BJ (cell line): Measurements from ENCODE around the gene NTN3. TPM values are rescaled to one million over a fixed set of nuclear protein-coding genes. Genes with fewer than 3 reads are reported as not detected.

Experiments
- CTCF ChIA-PET: fragments of 350-600 bp; formaldehyde crosslinking; extraction: SDS; loops from one replicate; lab custom pipeline; 2021; ENCODE audit warnings: antibody characterized with exemption, inconsistent platforms; lab: Yijun Ruan, JAX
- POLR2A ChIA-PET: fragments of 300-600 bp; sonication (Branson Sonifier 250); formaldehyde crosslinking; extraction: SDS; loops from one replicate; lab custom pipeline; 2021; ENCODE audit warnings: antibody characterized with exemption; lab: Charles Lee
- DNase-seq: peaks from one replicate; pipeline ENCODE4 v3.0.0-alpha.2; 2011; ENCODE audit warnings: low read depth
- H3K27me3 ChIP-seq: 2 replicates; pipeline ENCODE4 v1.6.0; 2011; ENCODE audit warnings: low read length; ENCODE audit not compliant: control insufficient read depth, insufficient read depth
- H3K36me3 ChIP-seq: 2 replicates; pipeline ENCODE4 v1.5.1; 2011; ENCODE audit warnings: low read length; ENCODE audit not compliant: control insufficient read depth, insufficient read depth
- H3K4me3 ChIP-seq: 2 replicates; pipeline ENCODE4 v1.5.1; 2011; ENCODE audit warnings: low read depth, mild to moderate bottlenecking, control low read depth, low read length
- CTCF ChIP-seq: IDR thresholded peaks from 2 replicates; pipeline ENCODE4 v1.5.1; 2011; ENCODE audit warnings: low read depth, mild to moderate bottlenecking, control low read depth, inconsistent platforms, low read length, moderate library complexity; ENCODE audit not compliant: insufficient read depth
- polyA plus RNA-seq: library from polyadenylated mRNA; depleted of rRNA; stranded (reverse); fragments of >200 nt; gene quantifications from 2 replicates; pipeline ENCODE4 v1.2.3, GENCODE V29; 2011

NTN3 gene
- polyA plus RNA-seq, 1 experiment, result 0.09 TPM

- POLR2A ChIA-PET, result no interaction called here
- Histone ChIP-seq H3K36me3 (0 out of 2 replicates have a peak, but pooled peaks cover under 1% of the 10 kb centered on the region), H3K4me3 (no peak overlapping the region), H3K27me3 (no peaks in the 10 kb centered on the region)
- no peak for TF ChIP-seq CTCF
- DNase-seq, result no peak
- CTCF ChIA-PET, result interaction anchor here (0.9 to 2.4 kb wide), 5 partner anchors 8 to 172 kb away, joined by 3 to 10 read pairs (median 3); partner anchors contain the start of genes ABCA3 and AMDHD2
These were observed 41.1 kb downstream of the NTN3 start for GRCh38 chr16:2511996-2512734.

DNA sequence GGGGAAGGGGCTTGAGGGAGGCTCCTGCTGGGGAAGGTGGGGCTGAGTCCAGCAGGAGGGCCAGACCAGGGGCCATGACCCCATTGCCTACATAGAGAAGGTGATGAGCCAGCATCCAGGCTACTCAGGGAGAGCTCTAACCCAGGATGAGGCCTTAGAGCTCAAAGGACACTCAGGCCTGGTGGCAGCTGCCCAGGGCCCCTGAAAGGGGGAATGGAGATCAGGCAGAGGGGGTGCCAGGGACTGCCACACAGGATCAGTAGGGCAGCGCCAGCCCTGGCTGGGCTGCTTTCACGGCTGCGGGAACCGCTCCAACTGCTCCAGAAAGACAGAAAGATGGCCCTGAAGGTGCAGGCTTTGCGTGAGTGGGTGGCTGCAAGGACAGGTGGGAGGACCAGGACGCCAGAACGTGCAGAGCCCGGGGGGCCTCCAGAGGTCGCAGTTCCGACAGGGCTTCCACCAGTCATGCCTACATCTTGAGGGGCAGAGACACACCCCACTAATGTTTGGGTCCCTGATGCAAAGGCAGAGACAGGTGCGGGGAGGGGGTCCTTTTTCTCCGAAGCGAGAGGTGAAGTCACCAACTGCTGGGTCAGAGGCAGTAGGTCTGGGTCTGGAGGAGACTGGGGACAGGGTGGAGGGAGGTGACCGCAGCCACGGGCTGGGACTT, 41.8 kb downstream of the NTN3 start:
- no peaks in the 10 kb centered on the region for H3K36me3 ChIP-seq

DNA sequence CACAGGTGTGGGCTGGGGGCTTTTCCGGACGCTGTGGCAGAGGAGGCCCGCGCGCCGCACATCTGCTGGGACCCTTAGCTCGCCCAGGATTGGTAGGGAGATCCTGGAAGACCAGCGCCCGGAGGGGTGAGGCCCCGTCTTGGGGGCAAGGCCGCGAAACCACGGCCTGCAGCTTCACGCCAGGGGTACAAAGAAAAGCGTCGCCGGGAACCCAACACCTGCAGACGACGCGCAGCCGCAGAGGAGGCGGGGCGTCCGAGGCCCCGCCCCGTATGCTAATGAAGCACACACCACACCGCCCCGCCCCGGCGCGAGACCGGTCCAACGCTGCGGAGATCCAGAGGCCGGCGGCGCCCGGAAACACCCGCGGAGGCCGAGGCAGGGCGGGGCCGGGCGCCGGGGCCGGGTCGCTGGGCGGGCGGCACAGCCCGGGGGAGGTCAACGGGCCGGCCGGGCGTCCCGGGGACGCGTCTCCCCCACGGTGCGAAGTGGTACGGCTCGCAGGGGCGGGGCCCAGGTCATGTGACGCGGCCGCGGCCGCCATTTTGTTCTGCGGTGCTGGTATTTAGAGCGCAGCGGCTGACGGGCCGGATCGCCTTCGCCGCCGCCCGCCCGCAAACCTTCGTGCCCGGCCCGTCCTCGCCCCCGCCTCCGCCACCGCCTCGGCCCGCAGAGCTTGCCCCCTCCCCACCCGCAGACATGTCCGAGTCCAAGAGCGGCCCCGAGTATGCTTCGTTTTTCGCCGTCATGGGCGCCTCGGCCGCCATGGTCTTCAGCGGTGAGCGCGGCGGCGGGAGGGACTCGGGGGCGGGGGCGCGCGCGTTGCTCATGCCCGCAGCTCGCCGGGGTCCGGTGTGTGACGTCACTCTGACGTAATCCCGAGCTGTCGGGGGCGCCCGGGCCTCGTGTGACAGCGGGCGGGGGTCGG, 42.6 kb downstream of the NTN3 start, which contains the start of gene ATP6V0C:
ATP6V0C (plus strand) TSS at position 548 of the 928 bp plus-strand sequence; CDS start at position 700, 152 bp downstream.
- Histone ChIP-seq H3K36me3 (no peaks in the 10 kb centered on the region; the same call in 1 of the 2 replicates), H3K4me3 (peak within 1 kb of the TSS; percentile 97), H3K27me3 (no peaks in the 10 kb centered on the region)
- no peak for TF ChIP-seq CTCF
- ChIA-PET CTCF (interaction anchor here (0.6 to 1.4 kb wide), 2 partner anchors 70 to 173 kb away, joined by 3 read pairs; partner anchors contain the start of gene ABCA3), POLR2A (no interaction called here)
- no peak for DNase-seq

More for the DNA sequence above, 41.8 kb downstream of the NTN3 start:
- ChIA-PET CTCF (interaction anchor here (0.6 to 2.4 kb wide), 4 partner anchors 10 to 172 kb away, joined by 3 to 10 read pairs (median 3); partner anchors contain the start of gene ABCA3), POLR2A (no interaction called here)
- no peak for DNase-seq
- TF ChIP-seq CTCF, result no peak
- Histone ChIP-seq H3K4me3 (peak overlapping the region; percentile 97), H3K27me3 (no peaks in the 10 kb centered on the region)

- no peaks in the 10 kb centered on the region for H3K27me3 ChIP-seq
These were observed 43.5 kb downstream of the NTN3 start for GRCh38 chr16:2514333-2515179.

More at GRCh38 chr16:2514333-2515179, 43.5 kb downstream of the NTN3 start:
- TF ChIP-seq CTCF, result no peak
- Histone ChIP-seq H3K4me3 (peak overlapping the region; percentile 97), H3K36me3 (peaks cover 6% of the 10 kb centered on the region)
- ChIA-PET POLR2A (no interaction called here), CTCF (interaction anchor here (1.5 kb wide), 1 partner anchor 14 kb away, joined by 10 read pairs; no protein-coding TSS in a partner anchor)
- no peak for DNase-seq
